Erythroblast (primary cell): ENCODE data around the gene EMD.

Experiments
- GATA1 ChIP-seq: IDR thresholded peaks from 2 replicates; pipeline ENCODE4 v1.6.1; 2011; ENCODE audit warnings: low read depth, mild to moderate bottlenecking, control low read depth, low read length, moderate library complexity
- POLR2A ChIP-seq: IDR thresholded peaks from 2 replicates; pipeline ENCODE4 v1.6.1; 2011; ENCODE audit warnings: mild to moderate bottlenecking, low read length

- TF ChIP-seq POLR2A (no peak), GATA1 (no peak)
These were observed 866 bp upstream of the EMD start for GRCh38 chrX:154378059-154378798.
